IPS DF 6.9 (cell line): Measurements from ENCODE around the gene UBE2G2.

Source experiments
- DNase-seq: peaks from one replicate; pipeline ENCODE4 v3.0.0-alpha.2; 2013; ENCODE audit warnings: low read depth, low spot score
- H3K27ac ChIP-seq: one replicate; pipeline ENCODE4 v1.5.1; 2013; ENCODE audit warnings: low read length, control low read depth
- H3K27me3 ChIP-seq: 2 replicates; pipeline ENCODE4 v1.6.1; 2013; ENCODE audit warnings: mild to moderate bottlenecking, low read length; ENCODE audit not compliant: control insufficient read depth, insufficient read depth
- H3K36me3 ChIP-seq: 2 replicates; pipeline ENCODE4 v1.6.1; 2013; ENCODE audit warnings: low read length; ENCODE audit not compliant: control insufficient read depth, insufficient read depth
- H3K4me1 ChIP-seq: 2 replicates; pipeline ENCODE4 v1.6.1; 2013; ENCODE audit warnings: low read length; ENCODE audit not compliant: control insufficient read depth, insufficient read depth
- H3K4me3 ChIP-seq: 2 replicates; pipeline ENCODE4 v1.5.1; 2013; ENCODE audit warnings: mild to moderate bottlenecking, low read length
- H3K9me3 ChIP-seq: 2 replicates; pipeline ENCODE4 v1.6.1; 2013; ENCODE audit warnings: low read length, inconsistent platforms; ENCODE audit not compliant: control insufficient read depth, insufficient read depth
- WGBS: extraction: QIAGEN DNeasy Blood & Tissue Kit; methylation state at CpG from one replicate; pipeline ENCODE4 v1.1.7; 2013; ENCODE audit warnings: mixed read lengths, missing lambda C conversion rate; ENCODE audit not compliant: insufficient read length, insufficient coverage; 5-methylcytosine and 5-hydroxymethylcytosine counted together

Gene UBE2G2

GRCh38 chr21:44801468-44802395 is at the start of gene UBE2G2:
Gene UBE2G2 (minus strand): TSS chr21:44801820. CDS start chr21:44801748, 72 bp downstream.
- no peaks in the 10 kb centered on the region for H3K27me3 ChIP-seq
- H3K27ac ChIP-seq, result no peak within 1 kb of the TSS
- no peaks in the 10 kb centered on the region for H3K9me3 ChIP-seq
- DNase-seq, result no peak
- H3K4me1 ChIP-seq, result no peaks in the 10 kb centered on the region
- no CpG with 5 or more reads among the region's 97 CpGs for WGBS
- H3K36me3 ChIP-seq, result peaks cover 1% of the 10 kb centered on the region; the same call in 1 of the 2 replicates
- H3K4me3 ChIP-seq, result peak within 1 kb of the TSS; percentile 80

GRCh38 chr21:44850905-44851657 is 49.5 kb upstream of the UBE2G2 start:
- no peak overlapping the region for H3K4me3 ChIP-seq
- no CpG with 5 or more reads among the region's 26 CpGs for WGBS
- H3K9me3 ChIP-seq, result no peaks in the 10 kb centered on the region
- no peak overlapping the region for H3K27ac ChIP-seq
- H3K4me1 ChIP-seq, result 0 out of 2 replicates have a peak, but pooled peaks cover 1% of the 10 kb centered on the region
- no peak for DNase-seq
- no peaks in the 10 kb centered on the region for H3K27me3 ChIP-seq
- H3K36me3 ChIP-seq, result peaks cover 41% of the 10 kb centered on the region

- WGBS, result no CpG with 5 or more reads among the region's 20 CpGs
These were observed 48.7 kb upstream of the UBE2G2 start for GRCh38 chr21:44850208-44850800.

GRCh38 chr21:44849616-44850130 is 48.1 kb upstream of the UBE2G2 start:
- no peak overlapping the region for H3K4me3 ChIP-seq
- no peaks in the 10 kb centered on the region for H3K9me3 ChIP-seq
- H3K27me3 ChIP-seq, result no peaks in the 10 kb centered on the region
- no peak for DNase-seq
- H3K36me3 ChIP-seq, result peaks cover 29% of the 10 kb centered on the region
- WGBS, result no CpG with 5 or more reads among the region's 12 CpGs
- 0 out of 2 replicates have a peak, but pooled peaks cover 1% of the 10 kb centered on the region for H3K4me1 ChIP-seq
- H3K27ac ChIP-seq, result no peak overlapping the region

More at GRCh38 chr21:44850208-44850800, 48.7 kb upstream of the UBE2G2 start:
- Histone ChIP-seq H3K36me3 (peaks cover 35% of the 10 kb centered on the region), H3K4me1 (0 out of 2 replicates have a peak, but pooled peaks cover 1% of the 10 kb centered on the region), H3K27ac (no peak overlapping the region), H3K4me3 (no peak overlapping the region), H3K27me3 (no peaks in the 10 kb centered on the region), H3K9me3 (no peaks in the 10 kb centered on the region)
- DNase-seq, result no peak

- Histone ChIP-seq H3K4me1 (peaks cover 3% of the 10 kb centered on the region; the same call in 1 of the 2 replicates), H3K36me3 (peaks cover 26% of the 10 kb centered on the region), H3K9me3 (no peaks in the 10 kb centered on the region), H3K4me3 (no peak overlapping the region), H3K27ac (no peak overlapping the region), H3K27me3 (no peaks in the 10 kb centered on the region)
- DNase-seq, result no peak
- WGBS, result no CpG with 5 or more reads among the region's 36 CpGs
These were observed 47.4 kb upstream of the UBE2G2 start for GRCh38 chr21:44848821-44849521.

- peaks cover 20% of the 10 kb centered on the region for H3K36me3 ChIP-seq
These were observed 45.8 kb upstream of the UBE2G2 start for GRCh38 chr21:44847261-44848056.

GRCh38 chr21:44846485-44847260 is 45.1 kb upstream of the UBE2G2 start:
- H3K36me3 ChIP-seq, result peaks cover 20% of the 10 kb centered on the region
- H3K27me3 ChIP-seq, result no peaks in the 10 kb centered on the region
- H3K4me3 ChIP-seq, result no peak overlapping the region
- no peak for DNase-seq
- H3K4me1 ChIP-seq, result peaks cover 3% of the 10 kb centered on the region; the same call in 1 of the 2 replicates
- WGBS, result no CpG with 5 or more reads among the region's 27 CpGs
- H3K9me3 ChIP-seq, result no peaks in the 10 kb centered on the region
- H3K27ac ChIP-seq, result no peak overlapping the region

More at GRCh38 chr21:44847261-44848056, 45.8 kb upstream of the UBE2G2 start:
- no peak for DNase-seq
- WGBS, result no CpG with 5 or more reads among the region's 24 CpGs
- Histone ChIP-seq H3K27me3 (no peaks in the 10 kb centered on the region), H3K9me3 (no peaks in the 10 kb centered on the region), H3K4me3 (no peak overlapping the region), H3K4me1 (peaks cover 3% of the 10 kb centered on the region; the same call in 1 of the 2 replicates), H3K27ac (no peak overlapping the region)

GRCh38 chr21:44846224-44846484 is 44.5 kb upstream of the UBE2G2 start:
- no CpG with 5 or more reads among the region's 1 CpG for WGBS

More at GRCh38 chr21:44846224-44846484, 44.5 kb upstream of the UBE2G2 start:
- H3K4me3 ChIP-seq, result no peak overlapping the region
- H3K9me3 ChIP-seq, result no peaks in the 10 kb centered on the region
- no peak overlapping the region for H3K27ac ChIP-seq
- no peaks in the 10 kb centered on the region for H3K27me3 ChIP-seq
- DNase-seq, result no peak
- H3K4me1 ChIP-seq, result peaks cover 3% of the 10 kb centered on the region; the same call in 1 of the 2 replicates
- peaks cover 19% of the 10 kb centered on the region for H3K36me3 ChIP-seq
